ENCODE data around the gene NR2F1.
"Not testable (repeated sequence)": the region's sequence is repeated elsewhere in the genome, so short reads cannot be mapped to it uniquely, and the experiment has no call there.

NR2F1 gene

GRCh38 chr5:93582677-93583438 is at the start of gene NR2F1:
Gene NR2F1, plus strand, starts transcription at chr5:93583222. Its CDS starts 1,802 bp downstream, at chr5:93585024.
- peak; percentile 100 for DNase-seq

- DNase-seq = no peak
These were observed 37.1 kb upstream of the NR2F1 start for GRCh38 chr5:93545872-93546271.

GRCh38 chr5:93549594-93549993 is 33.4 kb upstream of the NR2F1 start:
- DNase-seq = not testable (repeated sequence)

- no peak for DNase-seq
These were observed 25.9 kb upstream of the NR2F1 start for GRCh38 chr5:93557021-93557604.

GRCh38 chr5:93566091-93566490 is 16.9 kb upstream of the NR2F1 start:
- no peak for DNase-seq

GRCh38 chr5:93567424-93567823 is 15.6 kb upstream of the NR2F1 start:
- DNase-seq = peak; percentile 85

GRCh38 chr5:93569300-93570160 is 13.5 kb upstream of the NR2F1 start:
- DNase-seq = no peak

- no peak for DNase-seq
These were observed 12.5 kb upstream of the NR2F1 start for GRCh38 chr5:93570294-93571113.

- no peak for DNase-seq
These were observed 11.7 kb upstream of the NR2F1 start for GRCh38 chr5:93571114-93571949.

- DNase-seq = no peak
These were observed 10.9 kb upstream of the NR2F1 start for GRCh38 chr5:93572101-93572607.

- DNase-seq = no peak
These were observed 10.2 kb upstream of the NR2F1 start for GRCh38 chr5:93572608-93573353.

- DNase-seq = no peak
These were observed 9.4 kb upstream of the NR2F1 start for GRCh38 chr5:93573354-93574351.

GRCh38 chr5:93574491-93575305 is 8.3 kb upstream of the NR2F1 start:
- DNase-seq = no peak

- no peak for DNase-seq
These were observed 7.3 kb upstream of the NR2F1 start for GRCh38 chr5:93575461-93576414.

GRCh38 chr5:93576994-93577853 is 5.8 kb upstream of the NR2F1 start:
- DNase-seq = no peak
